ENCODE measurements around the gene SLC36A4. TPM values are rescaled to one million over a fixed set of nuclear protein-coding genes. Genes with fewer than 3 reads are reported as not detected.

Gene SLC36A4
- total RNA-seq, 1 experiment from 2014 or later = 21.1 TPM

DNA sequence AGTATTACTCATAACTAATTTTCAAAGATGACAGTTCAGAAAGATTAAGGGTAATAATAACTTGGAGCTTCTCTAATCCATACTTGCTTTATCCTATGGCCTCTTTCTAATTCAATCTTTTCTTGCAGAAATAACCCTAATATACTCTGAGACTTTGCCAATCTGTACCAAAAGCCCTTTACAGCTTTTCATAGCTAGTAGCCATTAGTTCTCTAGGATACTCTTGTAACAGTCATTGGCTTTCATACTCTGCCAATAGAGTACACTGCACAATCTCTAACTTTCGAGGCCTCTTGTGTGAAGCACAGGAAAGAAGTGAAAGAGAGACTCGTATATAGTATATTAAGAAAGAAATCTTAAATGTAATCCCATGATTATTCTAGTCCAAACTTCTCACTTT is 38.1 kb downstream of the SLC36A4 start:
- TF ChIP-seq, protein P1, sequence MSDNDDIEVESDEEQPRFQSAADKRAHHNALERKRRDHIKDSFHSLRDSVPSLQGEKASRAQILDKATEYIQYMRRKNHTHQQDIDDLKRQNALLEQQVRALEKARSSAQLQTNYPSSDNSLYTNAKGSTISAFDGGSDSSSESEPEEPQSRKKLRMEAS (IDR thresholded peaks at IDR 0.05) = no peak
- TF ChIP-seq SIN3A (IDR thresholded peaks at IDR 0.05; ENCODE audit: low read depth) (no peak), ELF1 (IDR thresholded peaks at IDR 0.05; ENCODE audit: borderline replicate concordance, low read depth) (no peak), ATF3 (IDR thresholded peaks at IDR 0.05) (no peak), POLR2A (IDR thresholded peaks at IDR 0.05; ENCODE audit: borderline replicate concordance, extremely low read depth, insufficient read depth, insufficient read length) (no peak), FOSL1 (IDR thresholded peaks at IDR 0.05; ENCODE audit: low read depth) (no peak), RAD21 (IDR thresholded peaks at IDR 0.05; ENCODE audit: low read depth) (no peak), EZH2phosphoT487 (IDR thresholded peaks at IDR 0.05; ENCODE audit: borderline replicate concordance) (no peak), CBX3 (IDR thresholded peaks at IDR 0.05; ENCODE audit: low read depth) (no peak), ZFX (IDR thresholded peaks at IDR 0.05) (no peak), TCF7L2 (IDR thresholded peaks at IDR 0.05; ENCODE audit: borderline replicate concordance, extremely low read depth, insufficient read depth, insufficient read length) (no peak), ZBTB33 (IDR thresholded peaks at IDR 0.05; ENCODE audit: extremely low read depth, insufficient replicate concordance, low read length) (no peak), EZH2 (IDR thresholded peaks at IDR 0.05) (no peak), JUND (IDR thresholded peaks at IDR 0.05) (no peak), SP1 (IDR thresholded peaks at IDR 0.05; ENCODE audit: low read depth) (no peak), ZNF274 (IDR thresholded peaks at IDR 0.05; ENCODE audit: low read depth, low read length) (no peak), CEBPB (IDR thresholded peaks at IDR 0.05; ENCODE audit: low read depth) (no peak), YY1 (IDR thresholded peaks at IDR 0.05; ENCODE audit: extremely low read depth, insufficient replicate concordance, low read depth, low read length) (no peak)
- TF ChIP-seq, protein P2, sequence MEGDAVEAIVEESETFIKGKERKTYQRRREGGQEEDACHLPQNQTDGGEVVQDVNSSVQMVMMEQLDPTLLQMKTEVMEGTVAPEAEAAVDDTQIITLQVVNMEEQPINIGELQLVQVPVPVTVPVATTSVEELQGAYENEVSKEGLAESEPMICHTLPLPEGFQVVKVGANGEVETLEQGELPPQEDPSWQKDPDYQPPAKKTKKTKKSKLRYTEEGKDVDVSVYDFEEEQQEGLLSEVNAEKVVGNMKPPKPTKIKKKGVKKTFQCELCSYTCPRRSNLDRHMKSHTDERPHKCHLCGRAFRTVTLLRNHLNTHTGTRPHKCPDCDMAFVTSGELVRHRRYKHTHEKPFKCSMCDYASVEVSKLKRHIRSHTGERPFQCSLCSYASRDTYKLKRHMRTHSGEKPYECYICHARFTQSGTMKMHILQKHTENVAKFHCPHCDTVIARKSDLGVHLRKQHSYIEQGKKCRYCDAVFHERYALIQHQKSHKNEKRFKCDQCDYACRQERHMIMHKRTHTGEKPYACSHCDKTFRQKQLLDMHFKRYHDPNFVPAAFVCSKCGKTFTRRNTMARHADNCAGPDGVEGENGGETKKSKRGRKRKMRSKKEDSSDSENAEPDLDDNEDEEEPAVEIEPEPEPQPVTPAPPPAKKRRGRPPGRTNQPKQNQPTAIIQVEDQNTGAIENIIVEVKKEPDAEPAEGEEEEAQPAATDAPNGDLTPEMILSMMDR (IDR thresholded peaks at IDR 0.05 in 2 of 3, conservative IDR thresholded peaks at IDR 0.05 in 1 of 3; ENCODE audit: borderline replicate concordance in 1 of 3, insufficient read depth in 1 of 3, low read depth in 2 of 3, low read length in 2 of 3) = no peak
- intact Hi-C loops (cut with micrococcal nuclease) = no loop called here

More for the DNA sequence above, 38.1 kb downstream of the SLC36A4 start:
- Histone ChIP-seq H3K27ac (ENCODE audit: low read depth, low read length) (no peak overlapping the region), H3K4me1 (ENCODE audit: control insufficient read depth in 1 of 2, insufficient read depth in 2 of 2, low read length in 2 of 2) (no peaks in the 10 kb centered on the region), H3K9me3 (ENCODE audit: control insufficient read depth in 1 of 2, insufficient read depth in 1 of 2, low read depth in 1 of 2, low read length in 2 of 2) (no peaks in the 10 kb centered on the region), H3K36me3 (ENCODE audit: control insufficient read depth in 1 of 2, insufficient read depth in 2 of 2, low read length in 2 of 2) (no peaks in the 10 kb centered on the region), H3K79me2 (ENCODE audit: insufficient read depth, low read length) (no peaks in the 10 kb centered on the region), H3K9me2 (ENCODE audit: insufficient read depth) (no peaks in the 10 kb centered on the region), H3K4me2 (ENCODE audit: low read length) (no peak overlapping the region), H2AFZ (ENCODE audit: low read depth, low read length, poor library complexity, severe bottlenecking) (no peak overlapping the region), H4K20me1 (ENCODE audit: insufficient read depth) (no peaks in the 10 kb centered on the region), H3K4me3 (replicated peaks in 1 of 2; ENCODE audit: low read depth in 1 of 2, low read length in 2 of 2) (no peak overlapping the region), H3K9ac (ENCODE audit: low read length) (no peak overlapping the region), H3K27me3 (ENCODE audit: insufficient read depth, low read length) (no peaks in the 10 kb centered on the region)
- CTCF ChIA-PET = no interaction called here
- no peak for DNase-seq (ENCODE audit: low read depth, low spot score)
- ATAC-seq = no peak
- RAD21 ChIA-PET (ENCODE audit: low non-redundant PET in 1 of 2, low total read pairs in 2 of 2, uncharacterized antibody in 2 of 2, unreplicated experiment in 2 of 2) = no interaction called here
- no TSS peak for BruUV-seq (replicated peaks)
- POLR2A ChIA-PET = no interaction called here
